HepG2 (cell line): Measurements from ENCODE around the gene HEXD. TPM values are rescaled to one million over a fixed set of nuclear protein-coding genes. Genes with fewer than 3 reads are reported as not detected.

ENCODE experiments used
- GABPB1 ChIP-seq: IDR thresholded peaks from 2 replicates; pipeline ENCODE4 v1.6.1; 2016; ENCODE audit warnings: mild to moderate bottlenecking, missing genetic modification reagents, moderate library complexity, missing compliant biosample characterization
- HDAC2 ChIP-seq: sonication (generic); formaldehyde crosslinking; IDR thresholded peaks from 2 replicates; pipeline ENCODE4 v1.4.0; 2020; ENCODE audit warnings: missing genetic modification reagents
- NCOA2 ChIP-seq: sonication (generic); formaldehyde crosslinking; IDR thresholded peaks from 2 replicates; pipeline ENCODE4 v1.8.0; 2022; ENCODE audit warnings: inconsistent platforms
- NR2F2 ChIP-seq: IDR thresholded peaks from 2 replicates; pipeline ENCODE4 v1.6.1; 2012; ENCODE audit warnings: low read depth, inconsistent platforms, borderline replicate concordance
- TBX2 ChIP-seq: sonication (generic); formaldehyde crosslinking; IDR thresholded peaks from 2 replicates; pipeline ENCODE4 v1.5.0; 2020; ENCODE audit warnings: missing genetic modification reagents, mild to moderate bottlenecking, borderline replicate concordance
- ZFX ChIP-seq: sonication (generic); formaldehyde crosslinking; IDR thresholded peaks from 2 replicates; pipeline ENCODE4 v1.4.0; 2020; ENCODE audit warnings: mild to moderate bottlenecking, low read depth, missing genetic modification reagents, moderate library complexity
- ZNF138 ChIP-seq: sonication (generic); formaldehyde crosslinking; IDR thresholded peaks from 2 replicates; pipeline ENCODE4 v1.5.0; 2020; ENCODE audit warnings: mild to moderate bottlenecking, low read depth, missing genetic modification reagents
- ZNF747 ChIP-seq: sonication (generic); formaldehyde crosslinking; IDR thresholded peaks from 2 replicates; pipeline ENCODE4 v1.8.1; 2023; ENCODE audit warnings: missing genetic modification reagents, mild to moderate bottlenecking, borderline replicate concordance
- polyA plus RNA-seq, 8 experiments: library from polyadenylated mRNA; depleted of rRNA in 3 of 8; stranded (reverse) in 7 of 8; unstranded in 1 of 8; fragments of >200 nt; fragmentation: Illumina TruSeq in 4 of 8; extraction: Trizol in 4 of 8; gene quantifications; 2 replicates each; pipeline versions ENCODE4 v1.2.1 to v1.2.3, GENCODE V29; 2011 to 2016; ENCODE audit warnings: low read depth in 4 of 8, missing spikeins in 1 of 8, mixed read lengths in 1 of 8; ENCODE audit not compliant: insufficient read depth in 1 of 8
- total RNA-seq, 5 experiments: library from RNA; depleted of rRNA; stranded (reverse); fragments of >200 nt; fragmentation: Illumina TruSeq; extraction: Trizol; gene quantifications; 2 replicates each; pipeline ENCODE4 v1.2.3, GENCODE V29; 2016; ENCODE audit warnings: low read depth in 1 of 5
- TF ChIP-seq, protein P1 (sequence below), 2 experiments: sonication (generic) in 1 of 2; formaldehyde crosslinking in 1 of 2; IDR thresholded peaks; 2 replicates each; pipeline versions ENCODE4 v1.4.0 to v1.6.1; 2016 to 2020; ENCODE audit warnings: borderline replicate concordance in 1 of 2, low read depth in 1 of 2, mild to moderate bottlenecking in 1 of 2, missing genetic modification reagents in 1 of 2
- TF ChIP-seq, protein P2 (sequence below): sonication (generic); formaldehyde crosslinking; IDR thresholded peaks from 2 replicates; pipeline ENCODE4 v1.4.0; 2020; ENCODE audit warnings: missing genetic modification reagents; ENCODE audit errors: not compliant biosample characterization
- TF ChIP-seq, protein P3 (sequence below): IDR thresholded peaks from 2 replicates; pipeline ENCODE4 v1.6.1; 2016; ENCODE audit warnings: missing compliant biosample characterization, missing genetic modification reagents, borderline replicate concordance
- TF ChIP-seq, protein P4 (sequence below): sonication (generic); formaldehyde crosslinking; IDR thresholded peaks from 2 replicates; pipeline ENCODE4 v1.4.0; 2020; ENCODE audit warnings: mild to moderate bottlenecking, missing genetic modification reagents
- TF ChIP-seq, protein P5 (sequence below): sonication (generic); formaldehyde crosslinking; IDR thresholded peaks from 2 replicates; pipeline ENCODE4 v1.5.0; 2020; ENCODE audit warnings: missing genetic modification reagents
- TF ChIP-seq, protein P6 (sequence below): sonication (generic); formaldehyde crosslinking; IDR thresholded peaks from 2 replicates; pipeline ENCODE4 v1.5.1; 2020; ENCODE audit warnings: missing genetic modification reagents, mild to moderate bottlenecking, borderline replicate concordance

The HEXD gene
- total and polyA plus RNA-seq, 2 of the 13 experiments (the other 11 are each of a cell fraction or from before 2014, with no cell fraction given) = 22.3 to 41.8 TPM

DNA sequence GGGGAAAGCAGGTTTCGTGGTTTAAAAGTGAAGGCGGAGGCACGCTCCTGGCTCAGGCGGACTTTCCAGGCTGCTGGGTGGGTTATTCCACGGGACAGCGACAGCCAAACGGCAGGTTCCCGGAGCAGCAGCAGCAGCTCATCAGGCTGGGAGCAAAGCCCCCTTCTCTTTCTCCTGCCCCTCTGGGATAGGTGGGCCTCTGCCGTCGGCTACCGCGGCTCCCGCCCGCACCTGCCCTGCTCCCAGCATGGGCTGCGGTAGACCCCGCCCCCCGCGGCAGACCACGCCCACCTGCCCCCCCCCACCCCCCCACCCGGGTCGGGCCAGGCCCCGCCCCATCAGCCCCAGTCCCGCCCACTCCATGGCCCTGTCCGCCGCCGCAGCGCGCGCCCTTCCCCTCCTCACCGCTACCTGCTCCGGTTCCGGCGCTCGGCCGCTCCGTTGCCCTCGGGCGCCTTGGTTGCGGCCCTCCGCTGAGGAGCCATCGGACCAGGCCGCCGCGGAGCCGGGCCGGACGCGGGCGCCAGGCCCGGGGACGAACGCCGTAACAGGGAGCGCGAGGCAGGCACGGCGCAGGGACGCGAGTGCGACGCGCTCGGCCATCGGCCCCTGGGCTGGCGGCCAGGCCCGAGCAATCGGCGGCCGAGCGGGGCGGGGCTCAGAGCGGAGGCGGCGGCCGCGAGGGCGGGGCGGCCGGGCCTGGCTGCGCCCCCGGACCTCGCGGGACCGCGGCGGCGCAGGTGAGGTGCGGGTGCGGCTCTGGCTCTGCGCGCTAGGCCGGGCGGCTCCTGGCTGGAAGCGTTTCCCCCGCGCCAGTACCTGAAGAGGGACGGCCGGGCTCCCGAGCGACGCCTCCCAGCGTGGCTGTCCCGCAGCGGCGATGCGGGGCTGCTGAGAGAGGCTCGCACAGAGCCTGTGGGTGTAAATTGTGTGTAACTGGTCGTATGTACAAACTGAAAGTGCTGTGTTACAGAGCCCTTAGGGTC lies at the start of gene HEXD, which contains the start of gene OGFOD3 (continued):
- TF ChIP-seq, protein P1, sequence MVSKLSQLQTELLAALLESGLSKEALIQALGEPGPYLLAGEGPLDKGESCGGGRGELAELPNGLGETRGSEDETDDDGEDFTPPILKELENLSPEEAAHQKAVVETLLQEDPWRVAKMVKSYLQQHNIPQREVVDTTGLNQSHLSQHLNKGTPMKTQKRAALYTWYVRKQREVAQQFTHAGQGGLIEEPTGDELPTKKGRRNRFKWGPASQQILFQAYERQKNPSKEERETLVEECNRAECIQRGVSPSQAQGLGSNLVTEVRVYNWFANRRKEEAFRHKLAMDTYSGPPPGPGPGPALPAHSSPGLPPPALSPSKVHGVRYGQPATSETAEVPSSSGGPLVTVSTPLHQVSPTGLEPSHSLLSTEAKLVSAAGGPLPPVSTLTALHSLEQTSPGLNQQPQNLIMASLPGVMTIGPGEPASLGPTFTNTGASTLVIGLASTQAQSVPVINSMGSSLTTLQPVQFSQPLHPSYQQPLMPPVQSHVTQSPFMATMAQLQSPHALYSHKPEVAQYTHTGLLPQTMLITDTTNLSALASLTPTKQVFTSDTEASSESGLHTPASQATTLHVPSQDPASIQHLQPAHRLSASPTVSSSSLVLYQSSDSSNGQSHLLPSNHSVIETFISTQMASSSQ (IDR thresholded peaks at IDR 0.05; ENCODE audit: low read depth) = no peak
- TF ChIP-seq, protein P1 (CRISPR knock-in tag; IDR thresholded peaks at IDR 0.05; ENCODE audit: borderline replicate concordance) = no peak
- TF ChIP-seq NCOA2 (CRISPR knock-in tag) (peak; percentile 26; the same call in 1 of the 2 replicates), ZNF747 (CRISPR knock-in tag) (no peak; the same call in 1 of the 2 replicates), GABPB1 (peak; percentile 77), HDAC2 (CRISPR knock-in tag) (0 out of 2 replicates have a peak, but pooled peaks have one; percentile 12), NR2F2 (peak; percentile 35; the same call in 1 of the 2 replicates), TBX2 (peak; percentile 49), ZFX (CRISPR knock-in tag) (peak; percentile 99), ZNF138 (CRISPR knock-in tag) (peak; percentile 53; the same call in 1 of the 2 replicates)
- TF ChIP-seq, protein P2, sequence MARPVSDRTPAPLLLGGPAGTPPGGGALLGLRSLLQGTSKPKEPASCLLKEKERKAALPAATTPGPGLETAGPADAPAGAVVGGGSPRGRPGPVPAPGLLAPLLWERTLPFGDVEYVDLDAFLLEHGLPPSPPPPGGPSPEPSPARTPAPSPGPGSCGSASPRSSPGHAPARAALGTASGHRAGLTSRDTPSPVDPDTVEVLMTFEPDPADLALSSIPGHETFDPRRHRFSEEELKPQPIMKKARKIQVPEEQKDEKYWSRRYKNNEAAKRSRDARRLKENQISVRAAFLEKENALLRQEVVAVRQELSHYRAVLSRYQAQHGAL (CRISPR knock-in tag) = no peak
- TF ChIP-seq, protein P3, sequence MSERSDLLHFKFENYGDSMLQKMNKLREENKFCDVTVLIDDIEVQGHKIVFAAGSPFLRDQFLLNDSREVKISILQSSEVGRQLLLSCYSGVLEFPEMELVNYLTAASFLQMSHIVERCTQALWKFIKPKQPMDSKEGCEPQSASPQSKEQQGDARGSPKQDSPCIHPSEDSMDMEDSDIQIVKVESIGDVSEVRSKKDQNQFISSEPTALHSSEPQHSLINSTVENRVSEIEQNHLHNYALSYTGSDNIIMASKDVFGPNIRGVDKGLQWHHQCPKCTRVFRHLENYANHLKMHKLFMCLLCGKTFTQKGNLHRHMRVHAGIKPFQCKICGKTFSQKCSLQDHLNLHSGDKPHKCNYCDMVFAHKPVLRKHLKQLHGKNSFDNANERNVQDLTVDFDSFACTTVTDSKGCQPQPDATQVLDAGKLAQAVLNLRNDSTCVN (CRISPR knock-in tag) = no peak
- TF ChIP-seq, protein P4, sequence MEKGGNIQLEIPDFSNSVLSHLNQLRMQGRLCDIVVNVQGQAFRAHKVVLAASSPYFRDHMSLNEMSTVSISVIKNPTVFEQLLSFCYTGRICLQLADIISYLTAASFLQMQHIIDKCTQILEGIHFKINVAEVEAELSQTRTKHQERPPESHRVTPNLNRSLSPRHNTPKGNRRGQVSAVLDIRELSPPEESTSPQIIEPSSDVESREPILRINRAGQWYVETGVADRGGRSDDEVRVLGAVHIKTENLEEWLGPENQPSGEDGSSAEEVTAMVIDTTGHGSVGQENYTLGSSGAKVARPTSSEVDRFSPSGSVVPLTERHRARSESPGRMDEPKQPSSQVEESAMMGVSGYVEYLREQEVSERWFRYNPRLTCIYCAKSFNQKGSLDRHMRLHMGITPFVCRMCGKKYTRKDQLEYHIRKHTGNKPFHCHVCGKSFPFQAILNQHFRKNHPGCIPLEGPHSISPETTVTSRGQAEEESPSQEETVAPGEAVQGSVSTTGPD (CRISPR knock-in tag) = no peak
- TF ChIP-seq, protein P5, sequence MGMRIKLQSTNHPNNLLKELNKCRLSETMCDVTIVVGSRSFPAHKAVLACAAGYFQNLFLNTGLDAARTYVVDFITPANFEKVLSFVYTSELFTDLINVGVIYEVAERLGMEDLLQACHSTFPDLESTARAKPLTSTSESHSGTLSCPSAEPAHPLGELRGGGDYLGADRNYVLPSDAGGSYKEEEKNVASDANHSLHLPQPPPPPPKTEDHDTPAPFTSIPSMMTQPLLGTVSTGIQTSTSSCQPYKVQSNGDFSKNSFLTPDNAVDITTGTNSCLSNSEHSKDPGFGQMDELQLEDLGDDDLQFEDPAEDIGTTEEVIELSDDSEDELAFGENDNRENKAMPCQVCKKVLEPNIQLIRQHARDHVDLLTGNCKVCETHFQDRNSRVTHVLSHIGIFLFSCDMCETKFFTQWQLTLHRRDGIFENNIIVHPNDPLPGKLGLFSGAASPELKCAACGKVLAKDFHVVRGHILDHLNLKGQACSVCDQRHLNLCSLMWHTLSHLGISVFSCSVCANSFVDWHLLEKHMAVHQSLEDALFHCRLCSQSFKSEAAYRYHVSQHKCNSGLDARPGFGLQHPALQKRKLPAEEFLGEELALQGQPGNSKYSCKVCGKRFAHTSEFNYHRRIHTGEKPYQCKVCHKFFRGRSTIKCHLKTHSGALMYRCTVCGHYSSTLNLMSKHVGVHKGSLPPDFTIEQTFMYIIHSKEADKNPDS (CRISPR knock-in tag) = no peak; the same call in 1 of the 2 replicates
- TF ChIP-seq, protein P6, sequence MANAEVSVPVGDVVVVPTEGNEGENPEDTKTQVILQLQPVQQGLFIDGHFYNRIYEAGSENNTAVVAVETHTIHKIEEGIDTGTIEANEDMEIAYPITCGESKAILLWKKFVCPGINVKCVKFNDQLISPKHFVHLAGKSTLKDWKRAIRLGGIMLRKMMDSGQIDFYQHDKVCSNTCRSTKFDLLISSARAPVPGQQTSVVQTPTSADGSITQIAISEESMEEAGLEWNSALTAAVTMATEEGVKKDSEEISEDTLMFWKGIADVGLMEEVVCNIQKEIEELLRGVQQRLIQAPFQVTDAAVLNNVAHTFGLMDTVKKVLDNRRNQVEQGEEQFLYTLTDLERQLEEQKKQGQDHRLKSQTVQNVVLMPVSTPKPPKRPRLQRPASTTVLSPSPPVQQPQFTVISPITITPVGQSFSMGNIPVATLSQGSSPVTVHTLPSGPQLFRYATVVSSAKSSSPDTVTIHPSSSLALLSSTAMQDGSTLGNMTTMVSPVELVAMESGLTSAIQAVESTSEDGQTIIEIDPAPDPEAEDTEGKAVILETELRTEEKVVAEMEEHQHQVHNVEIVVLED = peak; percentile 76
